Cardiac fibroblast (primary cell): Measurements from ENCODE around the gene SLC39A11.

Source experiments
- DNase-seq, 2 donors: peaks; one replicate each; pipeline versions ENCODE4 v3.0.0 to v3.0.0-alpha.2; 2010; ENCODE audit warnings: low read depth in 2 of 2
- H3K4me3 ChIP-seq, 2 donors: replicated peaks in 1 of 2; 1 replicate in 1 of 2; 2 replicates in 1 of 2; pipeline ENCODE4 v1.5.1; 2011; ENCODE audit warnings: low read depth in 2 of 2, low read length in 2 of 2, mild to moderate bottlenecking in 2 of 2, moderate library complexity in 1 of 2
- CTCF ChIP-seq: IDR thresholded peaks from one replicate; pipeline ENCODE4 v1.5.1; 2011; ENCODE audit warnings: low read depth, mild to moderate bottlenecking, low read length, inconsistent platforms

The SLC39A11 gene

GRCh38 chr17:72988451-72988850 is 104.0 kb downstream of the SLC39A11 start:
- H3K4me3 ChIP-seq = no peak overlapping the region
- no peak for TF ChIP-seq CTCF
- no peak for DNase-seq

GRCh38 chr17:72987166-72987565 is 105.3 kb downstream of the SLC39A11 start:
- no peak for TF ChIP-seq CTCF
- DNase-seq = no peak
- H3K4me3 ChIP-seq = no peak overlapping the region

- TF ChIP-seq CTCF = peak; percentile 93
- peak; percentile 82 to 85 for DNase-seq
- no peak overlapping the region for H3K4me3 ChIP-seq
These were observed 106.4 kb downstream of the SLC39A11 start for GRCh38 chr17:72985882-72986720.

- no peak for TF ChIP-seq CTCF
- H3K4me3 ChIP-seq = no peak overlapping the region
These were observed 107.6 kb downstream of the SLC39A11 start for GRCh38 chr17:72984926-72985325.

GRCh38 chr17:72984145-72984925 is 108.2 kb downstream of the SLC39A11 start:
- DNase-seq = peak; percentile 84 to 86
- no peak overlapping the region for H3K4me3 ChIP-seq
- no peak for TF ChIP-seq CTCF

More at GRCh38 chr17:72984926-72985325, 107.6 kb downstream of the SLC39A11 start:
- DNase-seq = no peak

GRCh38 chr17:72982680-72983079 is 109.8 kb downstream of the SLC39A11 start:
- H3K4me3 ChIP-seq = no peak overlapping the region
- no peak for DNase-seq
- no peak for TF ChIP-seq CTCF
